ENCODE data around the gene SGTA.

SGTA gene

GRCh38 chr19:2771786-2772674, 11.0 kb downstream of the SGTA start:
- peaks cover 0 to 56% of the 10 kb centered on the region in 2 experiments; a peak in 2 of 3 replicates for H3K36me3 ChIP-seq (ENCODE audit: control insufficient read depth in 2 of 2, insufficient read depth in 1 of 2, low read length in 2 of 2)
- POLR2A ChIA-PET = no interaction called here

GRCh38 chr19:2770055-2771013, 12.7 kb downstream of the SGTA start:
- POLR2A ChIA-PET = no interaction called here
- no peaks in the 10 kb centered on the region for H3K4me1 ChIP-seq (ENCODE audit: control insufficient read depth, insufficient read depth, low read length)
- peaks cover 12 to 66% of the 10 kb centered on the region in 2 experiments for H3K36me3 ChIP-seq (ENCODE audit: control insufficient read depth in 2 of 2, insufficient read depth in 1 of 2, low read length in 2 of 2)
- CTCF ChIA-PET = no interaction called here
- no peaks in the 10 kb centered on the region for H3K9me3 ChIP-seq (ENCODE audit: control insufficient read depth, insufficient read depth, low read depth, low read length)
- no peak overlapping the region for H3K4me3 ChIP-seq (ENCODE audit: low read depth, low read length)
- TF ChIP-seq ZBTB48 (tag by site-specific recombination; IDR thresholded peaks at IDR 0.05) (no peak), HOXA7 (CRISPR knock-in tag; IDR thresholded peaks at IDR 0.05; ENCODE audit: borderline replicate concordance) (no peak), ZNF692 (tag by site-specific recombination; IDR thresholded peaks at IDR 0.05) (no peak), BCL6B (tag by site-specific recombination; IDR thresholded peaks at IDR 0.05) (no peak), ZSCAN23 (tag by site-specific recombination; IDR thresholded peaks at IDR 0.05) (no peak), SCRT1 (tag by site-specific recombination; IDR thresholded peaks at IDR 0.05; ENCODE audit: borderline replicate concordance) (no peak), IKZF3 (tag by site-specific recombination; IDR thresholded peaks at IDR 0.05) (no peak), ZNF221 (tag by site-specific recombination; IDR thresholded peaks at IDR 0.05; ENCODE audit: borderline replicate concordance) (no peak), OVOL3 (tag by site-specific recombination; IDR thresholded peaks at IDR 0.05) (no peak), ZNF169 (tag by site-specific recombination; IDR thresholded peaks at IDR 0.05) (no peak)
- no peak overlapping the region for H3K27ac ChIP-seq (ENCODE audit: extremely low read depth, low read depth, low read length)

More at GRCh38 chr19:2771786-2772674, 11.0 kb downstream of the SGTA start:
- TF ChIP-seq ZNF248 (tag by site-specific recombination; IDR thresholded peaks at IDR 0.05) (no peak), ATF2 (tag by site-specific recombination; IDR thresholded peaks at IDR 0.05; ENCODE audit: low read depth) (peak; percentile 42; the same call in 1 of the 2 replicates), ZNF473 (tag by site-specific recombination; IDR thresholded peaks at IDR 0.05) (no peak), ZNF548 (tag by site-specific recombination; IDR thresholded peaks at IDR 0.05) (no peak)
- Histone ChIP-seq H3K4me1 (ENCODE audit: control insufficient read depth, insufficient read depth, low read length) (no peaks in the 10 kb centered on the region), H3K4me3 (ENCODE audit: low read depth, low read length) (no peak overlapping the region), H3K9me3 (ENCODE audit: control insufficient read depth, insufficient read depth, low read depth, low read length) (no peaks in the 10 kb centered on the region), H3K27ac (ENCODE audit: extremely low read depth, low read depth, low read length) (no peak overlapping the region)
- CTCF ChIA-PET = no interaction called here

- ChIA-PET POLR2A (no interaction called here), CTCF (no interaction called here)
- Histone ChIP-seq H3K4me1 (ENCODE audit: control insufficient read depth, insufficient read depth, low read length) (no peaks in the 10 kb centered on the region), H3K9me3 (ENCODE audit: control insufficient read depth, insufficient read depth, low read depth, low read length) (no peaks in the 10 kb centered on the region), H3K27ac (ENCODE audit: extremely low read depth, low read depth, low read length) (no peak overlapping the region), H3K4me3 (ENCODE audit: low read depth, low read length) (no peak overlapping the region), H3K36me3 (ENCODE audit: control insufficient read depth in 2 of 2, insufficient read depth in 1 of 2, low read length in 2 of 2) (peaks cover 21 to 70% of the 10 kb centered on the region in 2 experiments)
- TF ChIP-seq ELK4 (IDR thresholded peaks at IDR 0.05; ENCODE audit: borderline replicate concordance, low read depth, low read length) (no peak), HIC1 (tag by site-specific recombination; IDR thresholded peaks at IDR 0.05) (no peak), ZNF350 (tag by site-specific recombination; IDR thresholded peaks at IDR 0.05) (no peak), ZNF354C (tag by site-specific recombination; IDR thresholded peaks at IDR 0.05; ENCODE audit: borderline replicate concordance, low read depth) (no peak), ZFHX2 (tag by site-specific recombination; conservative IDR thresholded peaks at IDR 0.05) (no peak), ATF2 (tag by site-specific recombination; IDR thresholded peaks at IDR 0.05; ENCODE audit: low read depth) (no peak)
Observed at GRCh38 chr19:2769218-2769617, 13.9 kb downstream of the SGTA start.
